Adrenal gland (tissue), 12 donors: ENCODE data around the gene EHD1. TPM values are rescaled to one million over a fixed set of nuclear protein-coding genes. Genes with fewer than 3 reads are reported as not detected.

Source experiments
- DNase-seq, 7 donors: peaks; one replicate each; pipeline ENCODE4 v3.0.0-alpha.2; 2019 to 2020
- H3K27ac ChIP-seq, 5 donors: fragments of 200-600 bp; sonication (generic) in 4 of 5; 1 replicate in 3 of 5; 2 replicates in 2 of 5; pipeline versions ENCODE4 v1.5.1 to v1.8.0; 2016 to 2020; ENCODE audit warnings: mild to moderate bottlenecking in 1 of 5
- H3K27me3 ChIP-seq: fragments of 200-600 bp; 2 replicates; pipeline ENCODE4 v1.8.0; 2021
- H3K36me3 ChIP-seq, 2 donors: fragments of 200-600 bp; replicated peaks in 1 of 2; 1 replicate in 1 of 2; 2 replicates in 1 of 2; pipeline versions ENCODE4 v1.5.1 to v1.8.0; 2018 to 2022
- H3K4me1 ChIP-seq, 2 donors: fragments of 200-600 bp; replicated peaks in 1 of 2; 1 replicate in 1 of 2; 2 replicates in 1 of 2; pipeline versions ENCODE4 v1.5.1 to v1.8.0; 2018 to 2021
- H3K4me3 ChIP-seq, 4 donors: fragments of 200-600 bp; sonication (generic) in 3 of 4; one replicate each; pipeline ENCODE4 v1.5.1; 2016 to 2018
- H3K9me3 ChIP-seq, 3 donors: fragments of 200-600 bp; sonication (generic) in 1 of 3; replicated peaks in 1 of 3; 1 replicate in 2 of 3; 2 replicates in 1 of 3; pipeline versions ENCODE4 v1.5.1 to v1.8.0; 2016 to 2021
- POLR2A ChIP-seq, 2 donors: fragments of 450-650 bp; IDR thresholded peaks; one replicate each; pipeline ENCODE4 v1.6.1; 2017; ENCODE audit warnings: antibody characterized with exemption in 2 of 2, mild to moderate bottlenecking in 2 of 2, moderate library complexity in 1 of 2
- WGBS, 4 donors: extraction: QIAGEN DNeasy Blood & Tissue Kit in 2 of 4; methylation state at CpG; one replicate each; pipeline versions ENCODE4 v1.1.5 to v1.1.7; 2013 to 2017; 5-methylcytosine and 5-hydroxymethylcytosine counted together
- intact Hi-C, 2 donors: fragments of 100-400 bp; cut with DNase I; formaldehyde crosslinking; loops; one replicate each; pipeline versions ENCODE4 v1.14.1 to v1.15.0; 2022 to 2023
- polyA plus RNA-seq, 3 donors: library from polyadenylated mRNA; stranded (reverse); fragments of 200-250 nt in 2 of 3; fragments of 350-450 nt in 1 of 3; fragmentation: Illumina TruSeq in 1 of 3; extraction: RNeasy Lipid Tissue Mini Kit (QIAGEN cat#74804) in 1 of 3; gene quantifications; one replicate each; pipeline ENCODE4 v1.2.3, GENCODE V29; 2013 to 2014
- total RNA-seq, 9 donors: library from RNA; depleted of rRNA in 4 of 9; stranded (reverse); fragments of >200 nt in 4 of 9; fragments of 120-200 nt in 1 of 9; fragmentation: NEBNext Ultra II Directional in 1 of 9; extraction: Animal tissue kit (Norgen Biotek cat#: 25700) in 1 of 9; gene quantifications; one replicate each; pipeline versions ENCODE4 v1.1.0 to v1.2.4, GENCODE V29; 2013 to 2023
- TF ChIP-seq, protein P1 (sequence below), 6 experiments: fragments of 450-650 bp in 4 of 6; fragments of 200-600 bp in 2 of 6; sonication (generic) in 1 of 6; IDR thresholded peaks; 1 replicate in 5 of 6; 2 replicates in 1 of 6; pipeline versions ENCODE4 v1.5.1 to v1.8.0; 2016 to 2021; ENCODE audit warnings: antibody characterized with exemption in 6 of 6, mild to moderate bottlenecking in 2 of 6, moderate library complexity in 1 of 6
- donor health status: healthy with polysubstance abuse.
- donor health status: Bipolar disorder and iron deficiency.
- donor health status: DM: yes; HTN: yes; CAD: no.
- donor health status: DM: no; HTN: no; CAD: no.
- donor health status: DM: no; HTN: no; CAD: no.
- donor health status: DM: yes; HTN: yes; CAD: no.

Gene EHD1
- total and polyA plus RNA-seq, 12 donors = 14.3 to 107 (median 52.9) TPM

DNA sequence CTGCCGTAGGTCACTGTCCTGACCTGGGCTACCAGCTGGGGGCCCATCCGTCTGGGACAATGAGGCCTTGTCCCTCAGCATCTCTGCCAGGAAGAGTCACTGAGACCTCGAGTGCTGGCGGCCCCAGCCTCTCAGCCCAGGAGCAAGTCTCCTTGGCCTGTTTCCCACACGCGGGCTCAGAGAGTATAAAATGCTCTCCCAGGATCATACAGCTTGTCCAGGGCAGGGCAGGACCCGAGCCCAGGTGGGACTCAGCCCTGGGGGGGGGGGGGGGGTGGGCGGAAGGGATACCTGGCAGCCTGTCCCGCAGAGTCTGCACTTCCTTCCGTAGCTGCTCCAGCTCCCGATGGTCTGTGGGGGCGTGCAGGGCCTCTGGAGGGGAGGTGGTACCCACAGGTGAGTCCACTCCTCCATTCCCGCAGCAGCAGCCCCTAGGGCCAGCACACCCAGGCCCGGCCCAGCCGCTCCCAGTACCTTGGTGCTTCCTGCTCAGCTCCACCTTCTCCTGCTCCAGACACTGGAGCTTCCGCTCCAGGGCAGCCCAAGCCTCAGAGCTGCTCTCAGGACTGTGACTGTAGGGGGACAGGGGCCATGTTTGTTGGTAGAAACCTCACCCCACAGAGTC is 41.9 kb downstream of the EHD1 start:
- Histone ChIP-seq H3K4me3 (no peak overlapping the region), H3K9me3 (no peaks in the 10 kb centered on the region), H3K36me3 (no peaks in the 10 kb centered on the region), H3K4me1 (peaks cover 5 to 11% of the 10 kb centered on the region in 2 donors), H3K27ac (peak overlapping the region in 1 of 5 donors; percentile 77), H3K27me3 (no peaks in the 10 kb centered on the region)
- no peak for TF ChIP-seq POLR2A (IDR thresholded peaks at IDR 0.05)
- DNase-seq = peak in 1 of 7 donors; percentile 41
- 71 to 91% (median 74%) methylated on average over 9 to 16 of the region's 16 CpGs; no CpG with 5 or more reads in 1 of the 4 donors for WGBS, 4 donors
- intact Hi-C loops = loop anchor here in 1 of 2 donors (10.0 kb wide), 1 partner anchor 52 kb away; no protein-coding TSS in a partner anchor

DNA sequence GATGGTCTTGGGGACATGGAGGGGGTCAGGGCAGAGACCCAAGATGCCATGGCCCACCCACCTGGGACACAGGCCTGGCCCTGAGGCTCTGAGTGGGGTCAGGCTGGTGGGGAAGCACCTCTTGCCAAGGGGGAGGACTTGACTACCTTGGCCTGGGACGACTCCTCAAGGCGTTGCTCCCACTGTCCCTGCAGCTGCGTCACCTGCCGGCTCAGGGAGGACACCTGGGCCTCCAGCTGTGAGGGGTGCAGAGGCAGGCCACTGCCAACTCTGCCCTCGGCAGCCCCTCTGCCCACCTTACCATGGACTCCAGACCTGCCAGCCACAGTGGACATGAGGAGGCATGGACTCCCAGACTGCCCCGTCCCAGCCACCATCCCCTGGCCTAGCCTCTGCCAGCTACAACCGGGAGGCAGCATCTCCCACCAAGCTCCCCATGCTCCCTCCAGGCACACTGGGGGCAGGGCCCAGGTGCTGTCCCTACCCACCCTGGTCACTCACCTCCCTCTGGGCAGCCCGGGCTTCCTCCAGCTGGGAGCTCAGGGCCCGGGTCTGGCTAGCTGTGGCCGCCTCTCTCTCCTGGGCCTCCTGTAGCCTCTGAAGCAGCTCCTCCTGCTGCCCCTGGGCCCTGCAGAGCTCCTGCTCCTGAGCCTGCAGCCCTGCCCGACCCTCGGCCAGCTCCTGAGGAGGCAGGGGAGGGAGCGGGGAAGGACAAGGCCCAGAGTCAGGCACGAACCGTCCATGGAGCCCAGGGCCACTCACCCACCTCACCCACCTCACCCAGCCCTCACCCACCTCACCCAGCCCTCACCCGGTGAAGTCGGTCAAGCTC is 42.6 kb downstream of the EHD1 start:
- no peaks in the 10 kb centered on the region for H3K9me3 ChIP-seq
- WGBS, 4 donors = 77 to 100% (median 82%) methylated on average over 3 to 17 of the region's 17 CpGs
- peaks cover 5 to 11% of the 10 kb centered on the region in 2 donors for H3K4me1 ChIP-seq
- no peak overlapping the region for H3K4me3 ChIP-seq
- intact Hi-C loops = loop anchor here in 1 of 2 donors (10.0 kb wide), 1 partner anchor 51 kb away; no protein-coding TSS in a partner anchor
- no peaks in the 10 kb centered on the region for H3K27me3 ChIP-seq
- no peaks in the 10 kb centered on the region for H3K36me3 ChIP-seq
- TF ChIP-seq, protein P1, sequence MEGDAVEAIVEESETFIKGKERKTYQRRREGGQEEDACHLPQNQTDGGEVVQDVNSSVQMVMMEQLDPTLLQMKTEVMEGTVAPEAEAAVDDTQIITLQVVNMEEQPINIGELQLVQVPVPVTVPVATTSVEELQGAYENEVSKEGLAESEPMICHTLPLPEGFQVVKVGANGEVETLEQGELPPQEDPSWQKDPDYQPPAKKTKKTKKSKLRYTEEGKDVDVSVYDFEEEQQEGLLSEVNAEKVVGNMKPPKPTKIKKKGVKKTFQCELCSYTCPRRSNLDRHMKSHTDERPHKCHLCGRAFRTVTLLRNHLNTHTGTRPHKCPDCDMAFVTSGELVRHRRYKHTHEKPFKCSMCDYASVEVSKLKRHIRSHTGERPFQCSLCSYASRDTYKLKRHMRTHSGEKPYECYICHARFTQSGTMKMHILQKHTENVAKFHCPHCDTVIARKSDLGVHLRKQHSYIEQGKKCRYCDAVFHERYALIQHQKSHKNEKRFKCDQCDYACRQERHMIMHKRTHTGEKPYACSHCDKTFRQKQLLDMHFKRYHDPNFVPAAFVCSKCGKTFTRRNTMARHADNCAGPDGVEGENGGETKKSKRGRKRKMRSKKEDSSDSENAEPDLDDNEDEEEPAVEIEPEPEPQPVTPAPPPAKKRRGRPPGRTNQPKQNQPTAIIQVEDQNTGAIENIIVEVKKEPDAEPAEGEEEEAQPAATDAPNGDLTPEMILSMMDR (IDR thresholded peaks at IDR 0.05) = no peak
- peak overlapping the region in 3 of 5 donors; percentile 11 to 77 (median 54) for H3K27ac ChIP-seq
- DNase-seq = peak in 1 of 7 donors; percentile 15

DNA sequence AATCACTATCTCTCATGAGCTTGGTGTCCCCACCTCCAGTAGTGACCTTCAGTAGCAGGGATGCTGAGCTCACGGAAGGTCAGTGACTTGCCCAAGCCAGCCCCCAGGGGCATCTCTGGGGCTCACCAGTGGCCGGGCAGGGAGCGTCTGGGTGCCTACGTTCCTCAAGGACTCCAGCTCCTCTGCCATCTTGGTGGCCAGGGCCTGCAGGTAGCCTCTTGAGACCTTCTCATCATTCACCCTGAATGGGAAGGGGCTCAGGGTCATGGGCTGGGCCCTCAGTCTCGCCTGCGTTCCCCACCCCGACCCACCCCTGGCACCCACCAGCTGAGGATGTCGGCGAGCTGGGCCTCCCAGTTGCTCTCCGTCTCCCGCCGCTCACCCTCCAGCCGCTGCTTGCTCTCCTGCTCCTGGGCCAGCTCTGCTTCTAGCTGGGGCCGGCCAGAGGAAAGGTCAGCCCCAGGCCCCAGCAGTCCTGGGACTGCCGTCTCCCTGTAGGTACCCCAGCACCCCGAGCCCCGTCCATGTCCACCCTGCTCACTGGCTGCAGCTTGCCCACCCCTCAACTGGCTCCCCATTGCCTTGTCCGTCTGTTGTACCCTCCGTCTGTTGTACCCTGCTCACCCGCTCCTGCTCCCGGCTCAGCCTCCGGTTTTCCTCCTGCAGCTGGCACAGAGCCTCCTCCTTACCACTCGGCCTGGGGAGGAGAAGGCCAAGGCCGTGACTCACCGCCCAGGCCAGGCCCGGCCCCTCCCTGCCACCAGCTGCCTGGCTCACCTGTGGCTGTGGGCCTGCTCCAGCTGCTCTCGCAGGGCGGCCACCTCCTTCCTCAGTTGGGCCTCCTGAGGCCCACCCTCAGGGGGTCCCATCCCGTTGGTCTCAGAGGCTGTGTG is 43.5 kb downstream of the EHD1 start:
- Histone ChIP-seq H3K4me3 (no peak overlapping the region), H3K4me1 (peaks cover 5 to 11% of the 10 kb centered on the region in 2 donors), H3K36me3 (no peaks in the 10 kb centered on the region), H3K9me3 (no peaks in the 10 kb centered on the region), H3K27me3 (no peaks in the 10 kb centered on the region), H3K27ac (peak overlapping the region in 3 of 5 donors; percentile 11 to 77 (median 54))
- intact Hi-C loops = loop anchor here in 1 of 2 donors (10.0 kb wide), 1 partner anchor 50 kb away; no protein-coding TSS in a partner anchor
- WGBS, 4 donors = 40 to 61% (median 52%) methylated on average over 12 to 29 of the region's 29 CpGs
- peak; percentile 75 to 90 (median 88) for DNase-seq
- TF ChIP-seq, protein P1 (IDR thresholded peaks at IDR 0.05) = no peak
- no peak for TF ChIP-seq POLR2A (IDR thresholded peaks at IDR 0.05)

DNA sequence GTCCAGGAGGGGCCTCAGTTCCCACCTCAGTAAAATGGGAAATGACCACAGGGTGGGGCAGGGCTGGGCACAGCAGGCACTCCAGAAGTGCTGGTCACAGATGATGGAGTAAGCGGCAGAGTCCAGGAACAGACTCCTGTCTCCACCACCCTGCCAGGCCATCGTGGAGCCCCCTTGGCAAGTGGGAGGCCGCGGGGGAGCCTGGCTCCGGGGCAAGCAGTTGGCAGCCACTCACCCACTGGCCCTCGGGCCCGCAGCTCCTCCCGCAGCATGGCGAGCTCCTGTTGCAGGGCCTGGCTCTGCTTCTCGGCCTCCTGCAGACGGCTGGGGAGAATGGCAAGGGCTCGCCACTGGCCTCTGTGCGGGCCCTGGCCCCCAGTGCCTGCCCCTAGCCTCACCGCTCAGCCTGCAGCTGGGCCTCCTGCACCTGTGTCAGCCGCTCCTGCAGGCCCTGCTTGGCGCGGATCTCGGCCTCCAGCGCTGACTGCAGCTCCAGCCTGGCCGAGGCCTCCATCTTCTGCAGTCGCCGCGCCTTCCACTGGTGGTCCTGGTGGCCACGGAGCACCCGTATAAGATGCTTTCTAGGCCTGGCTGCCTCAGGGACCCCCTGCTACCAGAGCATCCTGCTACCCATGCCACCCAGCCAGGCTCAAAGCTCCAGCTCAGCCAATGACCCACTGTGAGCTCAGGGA is 44.2 kb downstream of the EHD1 start:
- Histone ChIP-seq H3K27ac (no peak overlapping the region), H3K36me3 (no peaks in the 10 kb centered on the region), H3K4me3 (no peak overlapping the region), H3K4me1 (peaks cover 5 to 11% of the 10 kb centered on the region in 2 donors), H3K9me3 (no peaks in the 10 kb centered on the region), H3K27me3 (no peaks in the 10 kb centered on the region)
- peak in 1 of 7 donors; percentile 5 for DNase-seq
- intact Hi-C loops = loop anchor here in 1 of 2 donors (10.0 kb wide), 1 partner anchor 49 kb away; no protein-coding TSS in a partner anchor
- TF ChIP-seq POLR2A (IDR thresholded peaks at IDR 0.05) = no peak
- TF ChIP-seq, protein P1 (IDR thresholded peaks at IDR 0.05) = no peak
- WGBS, 4 donors = 92 to 100% (median 95%) methylated on average over 4 to 25 of the region's 25 CpGs
